CD4-positive, alpha-beta memory T cell (primary cell): Measurements from ENCODE around the gene RPL14. TPM values are rescaled to one million over a fixed set of nuclear protein-coding genes. Genes with fewer than 3 reads are reported as not detected.

Source experiments
- CTCF ChIA-PET: fragments of 350-600 bp; sonication (Branson Sonifier 250); formaldehyde crosslinking; loops from one replicate; lab custom pipeline; 2021; ENCODE audit warnings: inconsistent platforms; ENCODE audit not compliant: partially characterized antibody; lab: Charles Lee
- POLR2A ChIA-PET: fragments of 350-600 bp; sonication (Branson Sonifier 250); formaldehyde crosslinking; loops from one replicate; lab custom pipeline; 2021; ENCODE audit not compliant: partially characterized antibody; lab: Charles Lee
- DNase-seq, 5 donors: peaks; one replicate each; pipeline versions ENCODE4 v3.0.0 to v3.0.0-alpha.2; 2020 to 2022; ENCODE audit warnings: mixed read lengths in 1 of 5
- H3K27ac ChIP-seq: one replicate; pipeline ENCODE4 v1.7.0; 2013; ENCODE audit warnings: low read depth, low read length
- H3K27me3 ChIP-seq: 2 replicates; pipeline ENCODE4 v1.7.0; 2013; ENCODE audit warnings: mild to moderate bottlenecking, low read length, moderate library complexity; ENCODE audit not compliant: insufficient read depth
- H3K36me3 ChIP-seq: 2 replicates; pipeline ENCODE4 v1.7.0; 2013; ENCODE audit warnings: mild to moderate bottlenecking, low read length, moderate library complexity; ENCODE audit not compliant: insufficient read depth
- H3K4me1 ChIP-seq: 2 replicates; pipeline ENCODE4 v1.7.0; 2013; ENCODE audit warnings: mild to moderate bottlenecking, low read length, moderate library complexity; ENCODE audit not compliant: insufficient read depth
- H3K4me3 ChIP-seq, 2 donors: one replicate each; pipeline ENCODE4 v1.7.0; 2013; ENCODE audit warnings: low read length in 2 of 2, mild to moderate bottlenecking in 1 of 2
- H3K9me3 ChIP-seq, 2 donors: one replicate each; pipeline ENCODE4 v1.7.0; 2013; ENCODE audit warnings: low read length in 2 of 2, control low read depth in 1 of 2; ENCODE audit not compliant: control insufficient read depth in 1 of 2
- H3K27ac Mint-ChIP-seq, 7 donors: one replicate each; pipeline ENCODE4 v1.8.0; 2020 to 2021; ENCODE audit warnings: mixed read lengths in 7 of 7, mild to moderate bottlenecking in 6 of 7, inconsistent platforms in 3 of 7, moderate library complexity in 3 of 7
- H3K27me3 Mint-ChIP-seq, 2 donors: one replicate each; pipeline ENCODE4 v1.8.0; 2020 to 2021; ENCODE audit warnings: mixed read lengths in 2 of 2
- H3K36me3 Mint-ChIP-seq, 2 donors: one replicate each; pipeline ENCODE4 v1.8.0; 2020 to 2021; ENCODE audit warnings: mixed read lengths in 2 of 2, inconsistent platforms in 1 of 2, mild to moderate bottlenecking in 1 of 2
- H3K4me1 Mint-ChIP-seq, 4 donors: one replicate each; pipeline ENCODE4 v1.8.0; 2020 to 2021; ENCODE audit warnings: mixed read lengths in 4 of 4, mild to moderate bottlenecking in 1 of 4
- H3K4me3 Mint-ChIP-seq, 8 donors: one replicate each; pipeline ENCODE4 v1.8.0; 2020 to 2021; ENCODE audit warnings: mixed read lengths in 8 of 8, mild to moderate bottlenecking in 7 of 8, moderate library complexity in 6 of 8, inconsistent platforms in 3 of 8
- H3K9me3 Mint-ChIP-seq, 8 donors: one replicate each; pipeline ENCODE4 v1.8.0; 2020 to 2021; ENCODE audit warnings: mixed read lengths in 8 of 8, mild to moderate bottlenecking in 5 of 8, inconsistent platforms in 3 of 8, moderate library complexity in 1 of 8
- intact Hi-C: fragments of 100-400 bp; cut with micrococcal nuclease; formaldehyde crosslinking; loops from one replicate; pipeline ENCODE4 v1.15.1; 2023
- polyA plus RNA-seq, 2 donors: library from polyadenylated mRNA; unstranded; fragments of 300-500 nt; fragmentation: Illumina TruSeq; gene quantifications; one replicate each; pipeline ENCODE4 v1.2.3, GENCODE V29; 2021
- total RNA-seq, 2 experiments: library from RNA; stranded (reverse); gene quantifications; one replicate each; pipeline ENCODE4 v1.2.3, GENCODE V29; 2021

The RPL14 gene
- total and polyA plus RNA-seq, 4 experiments from 2014 or later = 1,004 to 2,785 (median 2,169) TPM

DNA sequence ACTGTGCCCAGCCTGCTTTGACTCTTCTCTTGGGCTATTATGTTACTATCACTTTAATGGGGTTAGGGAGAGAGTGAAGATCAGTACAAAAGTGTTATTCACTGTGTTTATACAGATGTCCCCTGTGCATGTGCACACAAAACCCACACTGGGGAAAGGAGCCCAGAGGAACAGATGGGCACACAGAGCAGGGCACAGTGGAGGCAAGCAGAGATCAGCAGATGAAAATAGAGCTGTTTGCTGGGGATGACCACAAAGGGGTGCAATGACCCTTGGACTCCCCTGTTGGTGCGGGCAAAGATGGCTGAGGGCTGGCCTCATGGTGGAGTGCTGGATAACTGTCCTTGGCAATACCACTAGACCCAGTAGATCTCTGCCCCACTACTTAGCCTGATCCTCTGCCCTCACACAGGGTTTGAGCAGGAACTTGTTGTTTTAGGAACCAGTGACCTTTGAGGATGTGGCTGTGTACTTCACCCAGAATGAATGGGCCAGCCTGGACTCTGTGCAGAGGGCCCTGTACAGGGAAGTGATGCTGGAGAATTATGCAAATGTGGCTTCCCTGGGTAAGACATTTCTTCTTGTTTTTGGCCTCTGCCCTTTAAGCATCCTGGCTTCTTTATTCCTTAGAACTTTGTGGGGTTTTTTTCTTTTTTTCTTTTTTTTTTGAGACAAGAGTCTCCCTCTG is 54.0 kb downstream of the RPL14 start:
- Mint-ChIP-seq H3K27ac (peak overlapping the region in 1 of 7 donors; percentile 25), H3K4me3 (no peak overlapping the region), H3K27me3 (no peaks in the 10 kb centered on the region), H3K4me1 (peaks cover 6 to 8% (median 8%) of the 10 kb centered on the region in 4 donors), H3K9me3 (no peaks in the 10 kb centered on the region), H3K36me3 (peaks cover 11 to 28% of the 10 kb centered on the region in 2 donors)
- Histone ChIP-seq H3K27ac (no peak overlapping the region), H3K4me3 (no peak overlapping the region), H3K27me3 (no peaks in the 10 kb centered on the region), H3K36me3 (no peaks in the 10 kb centered on the region), H3K4me1 (peaks cover 8% of the 10 kb centered on the region), H3K9me3 (no peaks in the 10 kb centered on the region)
- intact Hi-C loops = no loop called here
- CTCF ChIA-PET = interaction anchor here (1.3 kb wide), 1 partner anchor 13 kb away, joined by 3 read pairs; the partner anchor contains the start of gene ZNF621
- no peak for DNase-seq
- POLR2A ChIA-PET = no interaction called here

DNA sequence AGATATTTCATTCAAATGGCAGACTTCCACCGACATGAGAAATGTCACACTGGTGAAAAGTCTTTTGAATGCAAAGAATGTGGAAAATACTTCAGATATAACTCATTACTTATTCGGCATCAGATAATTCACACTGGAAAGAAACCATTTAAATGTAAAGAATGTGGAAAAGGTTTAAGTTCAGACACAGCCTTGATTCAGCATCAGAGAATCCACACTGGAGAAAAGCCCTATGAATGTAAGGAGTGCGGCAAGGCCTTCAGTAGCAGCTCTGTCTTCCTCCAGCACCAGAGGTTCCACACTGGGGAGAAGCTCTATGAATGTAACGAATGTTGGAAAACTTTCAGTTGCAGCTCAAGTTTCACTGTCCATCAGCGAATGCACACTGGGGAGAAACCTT is 59.1 kb downstream of the RPL14 start:
- no peaks in the 10 kb centered on the region for H3K27me3 ChIP-seq
- intact Hi-C loops = no loop called here
- DNase-seq = no peak
- H3K9me3 ChIP-seq = no peaks in the 10 kb centered on the region
- H3K4me1 Mint-ChIP-seq = no peaks in the 10 kb centered on the region
- POLR2A ChIA-PET = no interaction called here
- H3K36me3 Mint-ChIP-seq = peaks cover 10 to 21% of the 10 kb centered on the region in 2 donors
- peaks cover 0 to 2% (median 0%) of the 10 kb centered on the region in 8 donors for H3K9me3 Mint-ChIP-seq
- CTCF ChIA-PET = no interaction called here
- no peak overlapping the region for H3K4me3 ChIP-seq
- no peak overlapping the region for H3K27ac Mint-ChIP-seq
- no peaks in the 10 kb centered on the region for H3K27me3 Mint-ChIP-seq
- no peaks in the 10 kb centered on the region for H3K36me3 ChIP-seq
- H3K4me1 ChIP-seq = no peaks in the 10 kb centered on the region
- no peak overlapping the region for H3K27ac ChIP-seq
- H3K4me3 Mint-ChIP-seq = no peak overlapping the region

DNA sequence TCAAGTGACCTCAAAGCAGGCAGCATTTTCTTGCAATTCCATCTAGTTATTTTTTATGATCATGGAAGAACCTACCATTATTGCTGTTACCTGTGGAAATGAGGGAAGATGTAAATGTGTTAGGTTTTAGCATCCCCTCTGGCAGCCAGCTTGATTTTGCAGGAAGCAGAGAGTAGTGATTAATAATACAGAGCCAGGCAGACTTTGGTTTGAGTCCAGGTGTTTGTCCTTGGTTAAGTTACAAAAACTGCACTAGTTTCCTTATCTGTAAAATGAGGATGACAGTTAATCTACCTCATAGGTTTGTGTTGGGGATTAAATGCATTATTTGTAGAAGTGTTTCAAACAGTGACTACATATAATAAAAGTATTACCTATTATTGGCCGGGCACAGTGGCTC is 60.9 kb downstream of the RPL14 start:
- Histone ChIP-seq H3K9me3 (no peaks in the 10 kb centered on the region), H3K4me3 (no peak overlapping the region), H3K4me1 (no peaks in the 10 kb centered on the region), H3K36me3 (no peaks in the 10 kb centered on the region), H3K27ac (no peak overlapping the region), H3K27me3 (no peaks in the 10 kb centered on the region)
- no peaks in the 10 kb centered on the region for H3K27me3 Mint-ChIP-seq
- intact Hi-C loops = no loop called here
- ChIA-PET POLR2A (no interaction called here), CTCF (no interaction called here)
- peaks cover 0 to 2% (median 0%) of the 10 kb centered on the region in 4 donors for H3K4me1 Mint-ChIP-seq
- H3K27ac Mint-ChIP-seq = no peak overlapping the region
- peaks cover 0 to 2% (median 0%) of the 10 kb centered on the region in 8 donors for H3K9me3 Mint-ChIP-seq
- no peak overlapping the region for H3K4me3 Mint-ChIP-seq
- H3K36me3 Mint-ChIP-seq = peaks cover 10 to 19% of the 10 kb centered on the region in 2 donors
- no peak for DNase-seq

Other genes with a start within 250 kb of the RPL14 start
- gene EIF1B, start 147.6 kb upstream of the RPL14 start, total RNA-seq = 10 to 100 TPM; 61.2 TPM
- 10 to 100 TPM; 36.5 to 59.1 TPM for gene EIF1B, start 147.6 kb upstream of the RPL14 start, polyA plus RNA-seq
- not detected for gene ENTPD3, start 70.2 kb upstream of the RPL14 start, total RNA-seq
- not detected for gene ENTPD3, start 70.2 kb upstream of the RPL14 start, polyA plus RNA-seq
- gene ZNF619, start 19.8 kb downstream of the RPL14 start, total RNA-seq = 10 to 100 TPM; 14.0 to 16.6 TPM
- gene ZNF619, start 19.8 kb downstream of the RPL14 start, polyA plus RNA-seq = 1 to 10 TPM; 2.3 to 2.9 TPM
- gene ZNF620, start 48.7 kb downstream of the RPL14 start, total RNA-seq = 1 to 10 TPM; 3.7 to 3.8 TPM
- gene ZNF620, start 48.7 kb downstream of the RPL14 start, polyA plus RNA-seq = 1 to 10 TPM; 1.2 to 3.4 TPM
- gene ZNF621, start 67.6 kb downstream of the RPL14 start, total RNA-seq = 10 to 100 TPM; 23.7 to 27.4 TPM
- gene ZNF621, start 67.6 kb downstream of the RPL14 start, polyA plus RNA-seq = 1 to 10 TPM; 1.6 to 3.8 TPM